Adrenal gland (tissue), 5 donors: ENCODE results near the gene CACTIN.

Experiments
- CTCF ChIP-seq, 6 experiments: fragments of 450-650 bp in 4 of 6; fragments of 200-600 bp in 2 of 6; sonication (generic) in 1 of 6; IDR thresholded peaks; 1 replicate in 5 of 6; 2 replicates in 1 of 6; pipeline versions ENCODE4 v1.5.1 to v1.8.0; 2016 to 2021; ENCODE audit warnings: antibody characterized with exemption in 6 of 6, mild to moderate bottlenecking in 2 of 6, moderate library complexity in 1 of 6
- POLR2A ChIP-seq, 2 donors: fragments of 450-650 bp; IDR thresholded peaks; one replicate each; pipeline ENCODE4 v1.6.1; 2017; ENCODE audit warnings: antibody characterized with exemption in 2 of 2, mild to moderate bottlenecking in 2 of 2, moderate library complexity in 1 of 2
- donor health status: DM: no; HTN: no; CAD: no.

- TF ChIP-seq POLR2A (IDR thresholded peaks at IDR 0.05) = peak in 1 of 2 donors; percentile 68
- TF ChIP-seq CTCF (IDR thresholded peaks at IDR 0.05) = no peak
Measured at GRCh38 chr19:3580156-3580934, 46.2 kb downstream of the CACTIN start.
